Left ventricle myocardium inferior (tissue), 1 donor: Measurements from ENCODE around the gene GNB3. TPM values are rescaled to one million over a fixed set of nuclear protein-coding genes. Genes with fewer than 3 reads are reported as not detected.
A peak's percentile ranks its signal among the peaks of the same experiment; 100 is the strongest.

Experiments used
- DNase-seq: peaks from one replicate; pipeline ENCODE4 v3.0.0-alpha.2; 2020
- H3K27ac ChIP-seq: fragments of 200-600 bp; replicated peaks from 2 replicates; pipeline ENCODE4 v1.8.0; 2021
- H3K27me3 ChIP-seq: fragments of 200-600 bp; 2 replicates; pipeline ENCODE4 v1.8.0; 2021; ENCODE audit warnings: low read depth
- H3K36me3 ChIP-seq: fragments of 200-600 bp; 2 replicates; pipeline ENCODE4 v1.8.0; 2021
- H3K4me1 ChIP-seq: fragments of 200-600 bp; 2 replicates; pipeline ENCODE4 v1.8.0; 2021
- H3K4me3 ChIP-seq: fragments of 200-600 bp; 2 replicates; pipeline ENCODE4 v1.8.0; 2021; ENCODE audit warnings: mild to moderate bottlenecking, moderate library complexity
- H3K9me3 ChIP-seq: fragments of 200-600 bp; replicated peaks from 2 replicates; pipeline ENCODE4 v1.8.0; 2021
- CTCF ChIP-seq: fragments of 200-600 bp; IDR thresholded peaks from 2 replicates; pipeline ENCODE4 v1.8.0; 2021; ENCODE audit warnings: antibody characterized with exemption, mild to moderate bottlenecking, borderline replicate concordance
- intact Hi-C: fragments of 100-400 bp; cut with micrococcal nuclease; formaldehyde crosslinking; loops from one replicate; pipeline ENCODE4 v1.11.0; 2022
- total RNA-seq: library from RNA; stranded (reverse); fragmentation: NEBNext Ultra II Directional; extraction: Animal tissue kit (Norgen Biotek cat#: 25700); gene quantifications from one replicate; pipeline ENCODE4 v1.2.1, GENCODE V29; 2021
- donor health status: DM: no; HTN: yes; CAD: no; lungs with severe emphysema.

The GNB3 gene
- total RNA-seq, 1 donor from 2014 or later = 7.5 TPM

GRCh38 chr12:6820166-6820565 lies 20.6 kb upstream of the GNB3 start:
- no peak for TF ChIP-seq CTCF
- peaks cover 18% of the 10 kb centered on the region for H3K4me1 ChIP-seq
- no peaks in the 10 kb centered on the region for H3K36me3 ChIP-seq
- intact Hi-C loops = no loop called here
- DNase-seq = no peak
- H3K27ac ChIP-seq = no peak overlapping the region
- no peak overlapping the region for H3K4me3 ChIP-seq
- H3K27me3 ChIP-seq = peaks cover 24% of the 10 kb centered on the region
- no peaks in the 10 kb centered on the region for H3K9me3 ChIP-seq

GRCh38 chr12:6821591-6822425 lies 18.9 kb upstream of the GNB3 start, which contains the start of gene GPR162:
Gene GPR162, plus strand, starts transcription at chr12:6821821. Its CDS starts 2,078 bp downstream, at chr12:6823899.
- Histone ChIP-seq H3K27ac (peak within 1 kb of the TSS; percentile 66), H3K9me3 (no peaks in the 10 kb centered on the region), H3K27me3 (peaks cover 24% of the 10 kb centered on the region), H3K4me3 (peak within 1 kb of the TSS; percentile 67), H3K4me1 (peaks cover 29% of the 10 kb centered on the region), H3K36me3 (no peaks in the 10 kb centered on the region)
- DNase-seq = peak; percentile 72
- no peak for TF ChIP-seq CTCF
- intact Hi-C loops = no loop called here

- no peak for DNase-seq
- H3K4me1 ChIP-seq = peaks cover 36% of the 10 kb centered on the region
- no peaks in the 10 kb centered on the region for H3K9me3 ChIP-seq
- H3K27me3 ChIP-seq = peaks cover 24% of the 10 kb centered on the region
- H3K4me3 ChIP-seq = peak overlapping the region; percentile 67
- intact Hi-C loops = no loop called here
- H3K36me3 ChIP-seq = no peaks in the 10 kb centered on the region
- no peak for TF ChIP-seq CTCF
- H3K27ac ChIP-seq = no peak overlapping the region
Measured at GRCh38 chr12:6822426-6823135, 18.1 kb upstream of the GNB3 start.

- H3K27me3 ChIP-seq = peaks cover 24% of the 10 kb centered on the region
- intact Hi-C loops = no loop called here
- no peak overlapping the region for H3K27ac ChIP-seq
- H3K9me3 ChIP-seq = no peaks in the 10 kb centered on the region
- peaks cover 43% of the 10 kb centered on the region for H3K4me1 ChIP-seq
- no peak overlapping the region for H3K4me3 ChIP-seq
- H3K36me3 ChIP-seq = no peaks in the 10 kb centered on the region
- DNase-seq = no peak
- TF ChIP-seq CTCF = no peak
Measured at GRCh38 chr12:6823182-6824084, 17.3 kb upstream of the GNB3 start.

GRCh38 chr12:6824085-6824775 lies 16.5 kb upstream of the GNB3 start:
- Histone ChIP-seq H3K4me3 (no peak overlapping the region), H3K36me3 (no peaks in the 10 kb centered on the region), H3K27ac (no peak overlapping the region), H3K27me3 (peaks cover 29% of the 10 kb centered on the region), H3K9me3 (no peaks in the 10 kb centered on the region), H3K4me1 (peaks cover 51% of the 10 kb centered on the region)
- DNase-seq = no peak
- intact Hi-C loops = no loop called here
- TF ChIP-seq CTCF = no peak
